HG02943 (cell line): Measurements from ENCODE around the gene BANF1.
"Not testable (repeated sequence)": the region's sequence is repeated elsewhere in the genome, so short reads cannot be mapped to it uniquely, and the experiment has no call there.

Experiments used
- ATAC-seq: cut with Tn5 transposase; IDR thresholded peaks from one replicate; pipeline ENCODE4 v1.9.1; 2021; ENCODE audit warnings: mild to moderate bottlenecking, low read depth, moderate library complexity; ENCODE audit not compliant: unreplicated experiment

BANF1 gene

DNA sequence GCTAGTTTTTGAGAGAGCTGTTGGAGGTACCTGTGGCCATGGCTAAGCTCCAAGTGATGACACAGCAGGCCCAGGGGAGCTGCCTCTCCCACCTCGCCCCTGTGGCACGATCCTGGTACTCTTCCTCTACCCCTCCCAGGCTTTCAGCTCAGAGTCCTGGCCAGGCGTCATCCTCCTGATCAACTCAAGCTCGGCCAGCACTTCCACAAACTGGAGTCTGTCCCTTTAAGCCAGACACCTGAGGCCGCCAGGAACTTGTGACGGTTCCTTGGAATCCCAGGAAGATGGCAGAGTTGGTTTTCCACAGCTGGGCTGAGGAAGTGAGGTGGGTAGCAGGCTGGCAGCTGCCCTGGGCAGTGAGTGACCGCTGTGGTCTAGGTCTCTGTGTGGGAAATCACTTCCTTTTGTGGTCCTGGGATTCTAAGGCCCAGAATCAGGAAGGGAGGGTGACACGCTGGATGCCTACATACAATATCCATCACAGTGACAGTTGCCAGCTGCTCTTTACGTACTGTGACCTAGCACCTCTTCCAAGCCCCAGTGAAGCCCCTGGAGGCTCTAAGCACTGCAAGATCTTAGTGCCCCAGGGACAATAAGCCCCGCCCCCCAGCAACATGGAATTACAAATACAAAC, 6.3 kb downstream of the BANF1 start:
- ATAC-seq = no peak

DNA sequence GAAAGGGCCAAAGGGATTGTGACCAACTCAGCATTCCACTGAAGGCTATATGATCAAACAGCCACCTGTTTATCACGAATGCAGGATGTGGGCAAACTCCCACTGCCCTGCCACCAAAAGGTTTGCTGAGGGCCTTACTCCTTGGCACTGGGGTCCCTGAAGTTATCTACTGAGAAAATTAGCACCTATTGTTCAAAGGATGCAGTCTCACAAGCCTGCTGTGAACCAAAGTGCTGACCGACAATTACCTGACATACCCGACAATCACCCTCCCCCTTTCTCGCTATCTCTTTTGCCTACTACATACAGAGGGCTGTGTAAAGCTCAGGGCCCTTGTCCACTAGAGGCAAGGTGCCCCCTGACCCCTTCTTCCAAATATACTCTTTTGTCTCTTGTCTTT, 7.7 kb downstream of the BANF1 start:
- not testable (repeated sequence) for ATAC-seq

DNA sequence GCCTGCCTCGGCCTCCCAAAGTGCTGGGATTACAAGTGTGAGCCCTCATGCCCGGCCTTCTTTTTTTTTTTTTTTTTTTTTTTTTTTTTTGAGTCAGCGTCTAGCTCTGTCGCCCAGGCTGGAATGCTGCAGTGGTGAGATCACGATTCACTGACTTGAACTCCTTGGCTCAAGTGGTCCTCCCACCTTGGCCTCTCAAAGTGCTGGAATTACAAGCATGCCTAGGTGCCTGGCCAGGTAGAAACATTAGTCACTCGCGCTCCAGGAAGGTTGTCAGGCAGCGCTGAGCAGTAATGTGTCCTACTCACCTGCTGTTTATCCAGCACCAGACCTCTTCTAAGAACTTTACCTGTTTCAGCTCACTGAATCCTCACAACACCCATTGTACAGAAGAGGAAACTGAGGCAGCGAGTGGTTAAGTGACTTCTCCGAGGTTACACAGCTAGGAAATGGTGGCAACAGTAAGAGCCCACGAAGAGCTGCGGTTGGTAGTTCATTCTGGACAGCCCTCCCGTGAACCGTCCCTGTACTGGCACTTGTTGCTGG, 9.0 kb downstream of the BANF1 start:
- no peak for ATAC-seq

DNA sequence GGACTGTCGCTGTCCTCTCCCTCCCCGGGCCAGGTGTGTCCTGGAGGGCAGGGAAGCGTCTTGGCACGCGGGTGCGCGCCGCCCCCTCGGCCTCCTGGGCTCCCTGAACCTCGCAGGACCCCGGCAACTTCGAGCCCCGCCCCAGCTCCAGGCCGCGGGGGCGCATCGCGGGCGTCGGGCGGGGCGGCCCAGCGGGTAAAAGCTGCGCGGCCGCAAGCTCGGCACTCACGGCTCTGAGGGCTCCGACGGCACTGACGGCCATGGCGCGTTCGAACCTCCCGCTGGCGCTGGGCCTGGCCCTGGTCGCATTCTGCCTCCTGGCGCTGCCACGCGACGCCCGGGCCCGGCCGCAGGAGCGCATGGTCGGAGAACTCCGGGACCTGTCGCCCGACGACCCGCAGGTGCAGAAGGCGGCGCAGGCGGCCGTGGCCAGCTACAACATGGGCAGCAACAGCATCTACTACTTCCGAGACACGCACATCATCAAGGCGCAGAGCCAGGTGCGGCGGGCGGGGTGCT, 9.5 kb downstream of the BANF1 start, which contains the start of gene CST6:
Gene CST6 (plus strand): TSS at position 224 of the 519 bp plus-strand sequence. CDS start 37 bp downstream, at position 261.
- no peak for ATAC-seq

DNA sequence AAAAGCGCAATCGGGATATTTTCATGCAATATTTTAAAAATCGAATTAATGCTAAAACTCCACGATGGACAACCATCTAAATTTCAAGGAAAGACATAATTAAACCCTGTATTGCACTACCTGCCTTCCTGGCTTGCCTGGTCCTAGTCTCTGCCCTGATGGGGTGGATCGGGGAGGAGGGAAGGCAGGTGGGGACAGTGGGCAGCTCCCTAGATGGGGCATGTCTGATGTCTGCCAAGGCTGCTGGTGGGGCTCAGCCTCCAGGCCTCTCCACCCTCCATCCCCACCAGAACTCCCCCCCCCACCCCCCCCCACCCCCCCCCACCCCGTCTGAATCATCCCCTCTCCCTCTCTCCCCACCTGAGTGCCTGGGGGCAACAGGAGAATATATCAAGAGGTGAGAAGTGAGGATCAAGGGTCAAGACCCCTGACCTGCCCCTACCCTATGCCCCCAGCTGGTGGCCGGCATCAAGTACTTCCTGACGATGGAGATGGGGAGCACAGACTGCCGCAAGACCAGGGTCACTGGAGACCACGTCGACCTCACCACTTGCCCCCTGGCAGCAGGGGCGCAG, 10.2 kb downstream of the BANF1 start:
- ATAC-seq = no peak

GRCh38 chr11:66012946-66013761, 10.9 kb downstream of the BANF1 start:
- ATAC-seq = no peak

- no peak for ATAC-seq
These were observed 11.4 kb downstream of the BANF1 start for GRCh38 chr11:66013762-66014100.

DNA sequence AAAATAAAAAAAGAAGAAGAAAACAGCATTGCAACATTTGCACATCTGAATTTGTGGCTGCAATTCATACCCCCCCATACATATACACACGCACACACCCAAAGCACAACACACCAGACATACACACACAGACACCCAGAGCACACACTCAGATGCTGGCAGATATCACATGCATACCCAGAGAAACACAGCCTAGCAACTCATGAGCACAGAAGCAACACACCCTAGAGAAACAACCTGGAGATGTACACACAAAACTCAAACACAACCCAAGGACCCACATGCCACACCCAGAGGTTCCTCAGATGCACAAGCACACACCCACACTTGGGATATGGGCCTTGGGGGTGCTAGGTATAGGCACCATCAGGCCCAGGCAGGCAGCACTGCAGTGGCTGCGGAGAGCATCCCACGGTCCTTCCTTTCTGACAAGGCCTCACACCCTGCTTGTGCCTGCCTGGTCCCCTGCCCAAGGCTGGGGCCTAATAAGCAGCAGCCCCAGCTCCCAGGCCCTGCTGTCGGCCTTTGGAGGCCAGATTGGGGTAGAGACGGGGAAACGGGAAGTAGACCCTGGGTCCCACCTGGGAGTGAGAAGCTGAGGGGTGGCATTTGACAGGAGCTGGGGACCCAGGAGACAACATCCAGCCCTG, 12.6 kb downstream of the BANF1 start:
- ATAC-seq = no peak

GRCh38 chr11:66015454-66015881, 13.2 kb downstream of the BANF1 start:
- ATAC-seq = no peak

GRCh38 chr11:66015936-66016792, 13.9 kb downstream of the BANF1 start:
- no peak for ATAC-seq

- no peak for ATAC-seq
These were observed 14.5 kb downstream of the BANF1 start for GRCh38 chr11:66016793-66017177.

GRCh38 chr11:66017321-66017720, 15.0 kb downstream of the BANF1 start:
- ATAC-seq = no peak

- ATAC-seq = no peak
These were observed 17.9 kb downstream of the BANF1 start for GRCh38 chr11:66020212-66020611.

- no peak for ATAC-seq
These were observed 18.5 kb downstream of the BANF1 start for GRCh38 chr11:66020618-66021357.

DNA sequence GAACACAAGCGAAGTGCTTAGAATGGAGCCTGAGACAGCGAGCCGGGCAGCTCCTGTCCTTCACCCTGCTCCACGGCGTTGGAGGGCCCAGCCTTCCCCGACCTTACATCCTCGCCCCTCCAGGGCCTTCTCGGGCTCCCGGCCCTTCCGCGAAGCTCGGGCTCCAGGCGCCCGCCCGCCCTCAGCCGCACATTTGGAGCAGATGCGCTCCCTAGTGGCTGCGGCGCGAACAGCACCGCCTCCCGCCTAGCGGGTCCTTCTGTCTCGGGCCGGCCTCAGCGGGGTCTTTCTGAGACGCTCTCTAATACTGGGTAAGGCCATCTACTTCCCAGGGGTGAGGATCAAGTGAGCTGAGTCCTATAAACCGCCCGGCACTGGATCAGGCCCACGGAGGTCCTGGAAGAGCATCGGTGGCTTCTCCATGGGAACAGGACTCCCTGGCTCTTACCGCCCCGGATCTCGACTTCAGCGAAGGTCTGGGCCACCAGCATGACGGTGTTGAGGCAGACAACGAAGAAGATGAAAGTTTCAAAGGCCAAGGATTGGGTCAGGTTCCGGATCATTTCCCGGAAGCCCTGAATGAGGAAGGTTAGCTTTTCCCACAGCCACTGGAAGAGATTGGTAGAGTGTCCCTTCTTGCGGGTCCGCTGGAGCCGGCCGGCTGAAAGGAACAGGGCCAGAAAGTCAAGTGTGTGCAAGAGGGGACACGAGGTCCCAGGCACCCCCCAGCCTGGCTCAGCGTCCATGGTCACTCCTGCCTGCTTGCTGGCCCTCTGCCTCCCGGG, 20.3 kb downstream of the BANF1 start:
- no peak for ATAC-seq

GRCh38 chr11:66023186-66023440, 20.8 kb downstream of the BANF1 start:
- ATAC-seq = not testable (repeated sequence)

DNA sequence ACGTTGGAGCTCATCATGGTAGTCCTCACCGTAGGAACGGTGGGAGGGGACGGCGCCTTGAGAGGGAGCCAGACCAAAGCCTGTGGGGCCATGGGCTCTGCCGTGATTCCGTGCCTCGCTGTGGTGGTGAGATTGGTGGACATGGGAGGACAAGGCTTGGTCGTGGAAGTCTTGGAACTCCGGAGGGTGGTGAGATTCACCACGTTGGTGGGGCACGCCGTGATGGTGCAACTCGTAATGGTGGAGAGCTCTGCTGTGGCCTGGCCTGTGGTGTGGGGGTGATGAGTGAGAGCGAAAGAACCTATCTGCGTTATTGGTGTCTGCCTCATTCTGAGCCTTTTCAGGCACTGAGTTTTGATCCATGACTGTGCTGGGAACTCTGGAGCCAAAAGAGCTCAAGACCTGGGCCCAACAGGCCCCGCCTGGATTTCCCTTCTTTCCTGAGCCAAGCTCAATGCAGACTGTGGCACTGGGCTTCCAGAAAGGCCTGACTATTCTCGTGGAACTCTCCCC, 23.8 kb downstream of the BANF1 start, which contains the start of gene CATSPER1:
Gene CATSPER1 (minus strand): TSS at position 463 of the 513 bp plus-strand sequence. CDS start 100 bp downstream, at position 363.
- ATAC-seq = no peak
